ENCODE results near the gene GPR61. TPM values are rescaled to one million over a fixed set of nuclear protein-coding genes. Genes with fewer than 3 reads are reported as not detected.

Gene GPR61
- total and polyA plus RNA-seq, 9 of the 15 experiments (the other 6 are each of a cell fraction or from before 2014, with no cell fraction given) = 0.04 to 1.1 (median 0.25) TPM; not detected in 4

GRCh38 chr1:109493805-109494539, 45.7 kb upstream of the GPR61 start, which contains the start of gene CYB561D1 (continued):
- TF ChIP-seq GTF3C2 (IDR thresholded peaks at IDR 0.05; ENCODE audit: borderline replicate concordance, extremely low read depth, insufficient read length) = no peak
- TF ChIP-seq ZNF76 (CRISPR knock-in tag; IDR thresholded peaks at IDR 0.05; ENCODE audit: borderline replicate concordance) = no peak
- TF ChIP-seq ZFPM2 (CRISPR knock-in tag; IDR thresholded peaks at IDR 0.05) = no peak
- peak; percentile 84; the same call in 1 of the 2 replicates for TF ChIP-seq MXI1 (IDR thresholded peaks at IDR 0.05; ENCODE audit: low read depth, low read length)
- TF ChIP-seq ZNF561 (CRISPR knock-in tag; conservative IDR thresholded peaks at IDR 0.05) = no peak
- no peak for TF ChIP-seq XRCC3 (IDR thresholded peaks at IDR 0.05)
- no peak for TF ChIP-seq MTA2 (IDR thresholded peaks at IDR 0.05; ENCODE audit: low read depth)
- TF ChIP-seq SETDB1 (IDR thresholded peaks at IDR 0.05; ENCODE audit: low read length) = no peak
- TF ChIP-seq ZNF589 (CRISPR knock-in tag; IDR thresholded peaks at IDR 0.05; ENCODE audit: low read depth) = no peak
- 0 out of 2 replicates have a peak, but pooled peaks have one; percentile 46 for TF ChIP-seq ZKSCAN1 (IDR thresholded peaks at IDR 0.05; ENCODE audit: low read depth, low read length)
- peak; percentile 62 for TF ChIP-seq JUND (IDR thresholded peaks at IDR 0.05; ENCODE audit: borderline replicate concordance, low read depth, low read length)
- TF ChIP-seq JUND (tag; IDR thresholded peaks at IDR 0.05; ENCODE audit: borderline replicate concordance, low read depth, low read length) = no peak
- TF ChIP-seq E2F5 (CRISPR knock-in tag; IDR thresholded peaks at IDR 0.05) = no peak; the same call in 1 of the 2 replicates
- TF ChIP-seq POLR2A (conservative IDR thresholded peaks at IDR 0.05) = peak; percentile 88
- TF ChIP-seq ZNF282 (CRISPR knock-in tag; IDR thresholded peaks at IDR 0.05) = no peak
- no peak for TF ChIP-seq ZNF140 (CRISPR knock-in tag; IDR thresholded peaks at IDR 0.05)
- TF ChIP-seq POLR2H (tag; IDR thresholded peaks at IDR 0.05; ENCODE audit: low read depth) = no peak
- peak; percentile 84 for TF ChIP-seq SP1 (CRISPR knock-in tag; IDR thresholded peaks at IDR 0.05)
- no peak for TF ChIP-seq MCM3 (IDR thresholded peaks at IDR 0.05)

All from K562 (cell line).